ENCODE measurements around the gene COA8. TPM values are rescaled to one million over a fixed set of nuclear protein-coding genes. Genes with fewer than 3 reads are reported as not detected.

COA8 gene
- polyA plus RNA-seq, 3 donors, result 37.8 to 43.5 (median 43.4) TPM

GRCh38 chr14:103533999-103534575 is 28.7 kb upstream of the COA8 start:
- DNase-seq, result no peak

- DNase-seq, result no peak
Observed at GRCh38 chr14:103534576-103535061, 28.1 kb upstream of the COA8 start.

- no peak for DNase-seq
Observed at GRCh38 chr14:103535081-103535890, 27.5 kb upstream of the COA8 start.

GRCh38 chr14:103535891-103536565 is 26.7 kb upstream of the COA8 start:
- DNase-seq, result no peak

GRCh38 chr14:103536693-103537092 is 26.1 kb upstream of the COA8 start:
- DNase-seq, result no peak

GRCh38 chr14:103537175-103537990 is 25.4 kb upstream of the COA8 start:
- DNase-seq, result no peak

GRCh38 chr14:103538291-103539055 is 24.3 kb upstream of the COA8 start:
- DNase-seq, result no peak

GRCh38 chr14:103539056-103539825 is 23.5 kb upstream of the COA8 start:
- DNase-seq, result no peak

GRCh38 chr14:103540821-103541708 is 21.7 kb upstream of the COA8 start:
- DNase-seq, result no peak

GRCh38 chr14:103541709-103542604 is 20.8 kb upstream of the COA8 start:
- no peak for DNase-seq

- no peak for DNase-seq
Observed at GRCh38 chr14:103542605-103543088, 20.1 kb upstream of the COA8 start.

- no peak for DNase-seq
Observed at GRCh38 chr14:103543140-103543539, 19.6 kb upstream of the COA8 start.

GRCh38 chr14:103543721-103544387 is 18.9 kb upstream of the COA8 start:
- DNase-seq, result no peak

- no peak for DNase-seq
Observed at GRCh38 chr14:103544388-103545218, 18.2 kb upstream of the COA8 start.

GRCh38 chr14:103545219-103545914 is 17.4 kb upstream of the COA8 start:
- no peak for DNase-seq
